ENCODE measurements around the gene PLEKHH3. TPM values are rescaled to one million over a fixed set of nuclear protein-coding genes. Genes with fewer than 3 reads are reported as not detected.

The PLEKHH3 gene
- total RNA-seq, 1 experiment from 2014 or later: 21.4 TPM

- Histone ChIP-seq H2BK20ac (ENCODE audit: low read depth, low read length, poor library complexity, severe bottlenecking) (no peak overlapping the region), H3K79me1 (ENCODE audit: insufficient read depth, low read depth, low read length, poor library complexity, severe bottlenecking) (no peaks in the 10 kb centered on the region), H2BK120ac (ENCODE audit: low read depth, low read length, poor library complexity, severe bottlenecking) (no peak overlapping the region), H3K4me1 (ENCODE audit: insufficient read depth, low read length) (peaks cover 3% of the 10 kb centered on the region; the same call in 1 of the 2 replicates), H3K79me2 (ENCODE audit: insufficient read depth, low read length) (no peaks in the 10 kb centered on the region; the same call in 1 of the 2 replicates), H2AK5ac (ENCODE audit: insufficient read length, low read length) (no peak overlapping the region), H2BK12ac (ENCODE audit: insufficient read length, low read depth, low read length) (no peak overlapping the region), H2AFZ (ENCODE audit: low read length) (no peak overlapping the region), H3K4ac (ENCODE audit: low read depth, low read length) (no peak overlapping the region), H4K5ac (ENCODE audit: insufficient read length, low read depth, low read length) (no peak overlapping the region), H4K20me1 (ENCODE audit: control insufficient read depth, insufficient read depth, insufficient read length) (no peaks in the 10 kb centered on the region), H3K14ac (ENCODE audit: insufficient read depth, low read length) (no peak overlapping the region), H3K23ac (ENCODE audit: insufficient read length, low read depth, low read length) (no peak overlapping the region), H3K9ac (ENCODE audit: extremely low read depth, insufficient read length, low read length) (no peak overlapping the region), H3K56ac (ENCODE audit: insufficient read length, low read depth, low read length) (no peak overlapping the region), H3K9me3 (ENCODE audit: control insufficient read depth, low read depth, low read length) (no peaks in the 10 kb centered on the region), H3K4me2 (ENCODE audit: insufficient read depth, insufficient read length, low read length) (peak overlapping the region; percentile 83), H3K23me2 (ENCODE audit: insufficient read length, low read depth, low read length, poor library complexity, severe bottlenecking) (peaks cover 25% of the 10 kb centered on the region), H3K27ac (ENCODE audit: insufficient read length, low read depth, low read length) (no peak overlapping the region), H2BK5ac (ENCODE audit: insufficient read length, low read length) (no peak overlapping the region), H3K18ac (ENCODE audit: insufficient read length, low read depth, low read length) (no peak overlapping the region), H4K91ac (ENCODE audit: insufficient read length, low read depth, low read length) (no peak overlapping the region), H3T11ph (ENCODE audit: low read length) (no peak overlapping the region), H2BK15ac (ENCODE audit: low read depth, low read length) (no peak overlapping the region), H4K8ac (replicated peaks; ENCODE audit: insufficient read length, low read depth, low read length) (no peak overlapping the region), H3K27me3 (ENCODE audit: insufficient read depth, low read length) (no peaks in the 10 kb centered on the region; the same call in 1 of the 2 replicates)
- peak; percentile 75 for DNase-seq
- TF ChIP-seq, protein P1, sequence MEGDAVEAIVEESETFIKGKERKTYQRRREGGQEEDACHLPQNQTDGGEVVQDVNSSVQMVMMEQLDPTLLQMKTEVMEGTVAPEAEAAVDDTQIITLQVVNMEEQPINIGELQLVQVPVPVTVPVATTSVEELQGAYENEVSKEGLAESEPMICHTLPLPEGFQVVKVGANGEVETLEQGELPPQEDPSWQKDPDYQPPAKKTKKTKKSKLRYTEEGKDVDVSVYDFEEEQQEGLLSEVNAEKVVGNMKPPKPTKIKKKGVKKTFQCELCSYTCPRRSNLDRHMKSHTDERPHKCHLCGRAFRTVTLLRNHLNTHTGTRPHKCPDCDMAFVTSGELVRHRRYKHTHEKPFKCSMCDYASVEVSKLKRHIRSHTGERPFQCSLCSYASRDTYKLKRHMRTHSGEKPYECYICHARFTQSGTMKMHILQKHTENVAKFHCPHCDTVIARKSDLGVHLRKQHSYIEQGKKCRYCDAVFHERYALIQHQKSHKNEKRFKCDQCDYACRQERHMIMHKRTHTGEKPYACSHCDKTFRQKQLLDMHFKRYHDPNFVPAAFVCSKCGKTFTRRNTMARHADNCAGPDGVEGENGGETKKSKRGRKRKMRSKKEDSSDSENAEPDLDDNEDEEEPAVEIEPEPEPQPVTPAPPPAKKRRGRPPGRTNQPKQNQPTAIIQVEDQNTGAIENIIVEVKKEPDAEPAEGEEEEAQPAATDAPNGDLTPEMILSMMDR (conservative IDR thresholded peaks at IDR 0.05): no peak
- peaks cover 4 to 6% (median 5%) of the 10 kb centered on the region in 3 experiments for H3K36me3 Mint-ChIP-seq (ENCODE audit: insufficient read depth in 1 of 3, low read depth in 3 of 3)
- whole genome bisulfite sequencing (ENCODE audit: extremely low coverage, insufficient read length, low lambda C conversion rate): no CpG with 5 or more reads among the region's 20 CpGs
- H3K9me3 Mint-ChIP-seq: no peaks in the 10 kb centered on the region; a peak in 2 of 5 replicates
- H3K27me3 Mint-ChIP-seq (ENCODE audit: low read depth): peaks cover 39% of the 10 kb centered on the region
- peak overlapping the region in 1 of 3 experiments; percentile 28; a peak in 2 of 7 replicates for H3K27ac Mint-ChIP-seq
- H3K4me1 Mint-ChIP-seq: peaks cover 37 to 47% of the 10 kb centered on the region in 2 experiments
- peak overlapping the region; percentile 57 to 60; a peak in 4 of 5 replicates for H3K4me3 Mint-ChIP-seq
Observed at GRCh38 chr17:42680331-42680808, 3.6 kb upstream of the PLEKHH3 start.
